ENCODE data around the gene ABRACL.
"Not testable (repeated sequence)": the region's sequence is repeated elsewhere in the genome, so short reads cannot be mapped to it uniquely, and the experiment has no call there.

ABRACL gene

DNA sequence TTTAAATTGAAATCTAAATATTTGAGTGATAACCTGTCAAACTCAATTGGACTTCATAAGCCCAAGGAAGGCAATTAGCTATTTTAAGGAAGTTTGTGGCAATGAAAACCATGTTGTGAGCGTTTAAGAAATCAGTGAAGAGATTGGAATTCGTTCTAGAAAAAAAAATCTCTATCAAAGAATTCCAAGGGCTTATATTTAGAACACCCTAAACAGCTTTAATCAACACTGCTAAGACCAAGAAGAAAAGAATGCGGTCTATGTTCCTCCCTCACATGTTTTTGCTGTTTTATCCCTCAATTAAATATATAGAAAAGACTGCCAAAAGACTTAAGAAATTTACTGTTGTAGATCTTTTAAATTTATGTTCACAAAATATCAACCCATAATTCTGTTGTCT lies 16.6 kb upstream of the ABRACL start:
- no peak for DNase-seq (ENCODE audit: low read depth, low spot score)

- DNase-seq (ENCODE audit: low read depth, low spot score): no peak
These were observed 15.3 kb upstream of the ABRACL start for GRCh38 chr6:139013185-139013800.

DNA sequence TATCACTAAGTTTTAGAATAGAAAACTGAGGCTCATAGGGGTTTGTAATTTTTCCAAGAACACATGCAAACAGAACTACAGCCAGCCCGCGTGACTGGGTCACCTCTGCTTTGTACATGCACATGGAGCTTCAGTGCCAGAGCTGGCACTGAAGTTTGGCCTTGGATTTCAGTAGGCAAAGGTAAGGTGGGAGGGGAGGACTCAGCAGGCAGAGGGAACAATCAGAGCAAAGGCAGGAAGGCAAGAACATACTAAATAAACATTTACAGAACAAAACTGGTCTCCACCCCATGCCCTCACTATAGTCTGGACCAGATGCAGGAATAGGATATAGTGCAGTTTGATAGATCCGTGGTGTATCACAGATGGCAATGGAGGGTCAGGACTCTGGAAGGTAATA lies 13.6 kb upstream of the ABRACL start:
- no peak for DNase-seq (ENCODE audit: low read depth, low spot score)

- no peak for DNase-seq (ENCODE audit: low read depth, low spot score)
These were observed 12.0 kb upstream of the ABRACL start for GRCh38 chr6:139016337-139017213.

GRCh38 chr6:139017227-139017626 lies 11.3 kb upstream of the ABRACL start:
- DNase-seq (ENCODE audit: low read depth, low spot score): no peak

- no peak for DNase-seq (ENCODE audit: low read depth, low spot score)
These were observed 8.8 kb upstream of the ABRACL start for GRCh38 chr6:139019722-139020121.

DNA sequence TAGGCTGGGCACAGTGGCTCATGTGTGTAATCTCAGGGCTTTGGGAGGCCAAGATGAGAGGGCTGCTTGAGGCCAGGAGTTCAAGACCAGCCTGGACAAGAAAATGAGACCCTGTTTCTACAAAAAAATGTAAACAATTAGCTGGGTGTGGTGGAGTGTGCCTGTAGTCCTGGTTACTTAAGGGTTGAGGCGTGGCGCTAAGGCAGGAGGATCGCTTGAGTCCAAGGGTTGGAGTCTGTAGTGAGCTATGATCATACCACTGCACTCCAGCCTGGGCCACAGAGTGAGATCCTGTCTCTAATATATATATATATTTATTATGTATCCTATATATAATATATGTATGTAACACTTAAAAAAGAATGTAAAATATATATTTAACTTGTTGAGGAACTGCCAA lies 7.9 kb upstream of the ABRACL start:
- no peak for DNase-seq (ENCODE audit: low read depth, low spot score)

DNA sequence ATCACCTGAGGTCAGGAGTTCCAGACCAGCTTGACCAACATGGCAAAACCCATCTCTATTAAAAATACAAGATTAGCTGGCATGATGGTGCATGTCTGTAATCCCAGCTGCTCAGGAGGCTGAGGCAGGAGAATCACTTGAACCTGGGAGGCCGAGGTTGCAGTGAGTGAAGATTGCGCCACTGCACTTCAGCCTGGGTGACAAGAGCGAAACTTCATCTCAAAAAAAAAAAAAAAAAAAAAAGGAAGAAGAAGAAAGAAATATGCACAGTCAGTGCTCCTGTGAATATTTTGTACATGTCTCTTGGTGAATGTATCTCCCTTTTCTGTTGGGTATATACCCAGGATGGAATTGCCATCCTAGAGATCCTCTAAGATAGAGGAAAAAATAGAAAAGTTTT lies 3.1 kb upstream of the ABRACL start:
- not testable (repeated sequence) for DNase-seq (ENCODE audit: low read depth, low spot score)

GRCh38 chr6:139027620-139028182 lies 844 bp upstream of the ABRACL start:
- peak; percentile 43 for DNase-seq (ENCODE audit: low read depth, low spot score)

DNA sequence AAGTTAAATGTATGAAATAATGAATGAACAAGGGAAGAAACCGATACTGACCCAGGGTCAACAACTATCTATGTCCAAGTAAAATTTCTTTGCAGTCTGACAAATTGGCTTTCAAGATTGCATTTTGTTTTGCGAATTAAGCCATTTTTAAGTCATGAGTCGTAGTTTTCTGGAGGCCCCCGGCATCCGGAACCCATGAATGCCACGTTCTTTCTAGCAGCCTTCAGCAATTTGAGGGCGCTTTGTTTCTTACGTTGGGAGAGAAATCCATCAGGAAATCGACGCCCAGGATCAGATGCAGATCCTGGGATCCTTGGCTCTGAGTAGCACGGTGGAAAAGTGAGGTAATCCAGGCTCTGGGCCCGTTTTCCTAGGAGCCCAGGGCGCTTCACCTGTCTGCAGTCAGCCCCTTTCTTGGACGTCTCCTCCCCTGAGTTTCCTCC lies 309 bp upstream of the ABRACL start:
- no peak for DNase-seq (ENCODE audit: low read depth, low spot score)

GRCh38 chr6:139029470-139030227 lies 1.1 kb downstream of the ABRACL start:
- no peak for DNase-seq (ENCODE audit: low read depth, low spot score)

DNA sequence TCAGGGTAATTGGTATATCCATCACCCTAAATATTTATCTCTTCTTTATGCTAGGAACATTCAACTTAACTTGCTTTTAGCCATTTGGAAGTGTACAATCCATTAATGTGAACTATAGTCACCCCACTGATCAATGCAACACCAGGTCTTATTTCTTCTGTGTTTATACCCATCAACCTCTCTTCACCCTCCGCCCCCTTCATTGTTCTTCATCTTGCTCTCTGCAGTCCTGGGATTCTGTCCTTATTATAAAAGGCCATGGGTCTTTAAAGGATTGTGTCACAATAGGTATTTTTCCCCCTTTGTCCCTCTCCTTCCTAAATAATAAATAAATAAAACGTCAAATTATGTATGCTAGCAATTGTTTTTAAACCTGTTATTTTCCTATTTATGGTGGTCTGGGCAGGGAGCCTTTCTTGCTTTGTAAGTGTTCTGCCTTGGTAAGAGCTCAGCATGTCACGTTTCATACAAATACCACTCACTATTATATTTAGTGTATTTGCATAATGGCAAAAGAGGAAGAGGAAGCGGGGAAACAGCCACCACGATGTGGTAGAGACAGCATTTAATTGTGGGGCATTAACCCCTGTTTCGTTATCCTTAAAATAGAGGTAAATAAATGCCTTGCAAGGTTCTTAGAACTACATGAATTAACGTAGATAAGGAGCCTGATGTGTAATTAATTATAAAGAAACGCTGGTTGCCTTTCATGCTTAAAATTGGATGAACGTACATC lies 1.9 kb downstream of the ABRACL start:
- no peak for DNase-seq (ENCODE audit: low read depth, low spot score)

DNA sequence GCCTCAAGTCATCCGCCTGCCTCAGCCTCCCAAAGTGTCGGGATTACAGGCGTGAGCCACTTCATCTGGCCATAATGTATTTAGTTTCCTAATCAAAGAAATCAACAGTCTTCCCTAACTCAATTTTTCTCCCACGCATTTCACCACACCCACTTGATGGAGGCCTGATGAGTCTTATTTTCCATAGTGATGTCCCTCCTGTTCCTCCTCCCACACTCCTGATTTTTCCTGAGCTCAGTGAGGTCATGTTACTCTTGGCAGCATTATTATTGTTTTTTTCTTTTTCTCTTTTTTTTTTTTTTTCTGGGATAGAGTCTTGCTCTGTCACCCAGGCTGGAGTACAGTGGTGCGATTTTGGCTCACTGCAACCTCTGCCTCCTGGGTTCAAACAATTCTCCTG lies 8.9 kb downstream of the ABRACL start:
- DNase-seq (ENCODE audit: low read depth, low spot score): no peak

DNA sequence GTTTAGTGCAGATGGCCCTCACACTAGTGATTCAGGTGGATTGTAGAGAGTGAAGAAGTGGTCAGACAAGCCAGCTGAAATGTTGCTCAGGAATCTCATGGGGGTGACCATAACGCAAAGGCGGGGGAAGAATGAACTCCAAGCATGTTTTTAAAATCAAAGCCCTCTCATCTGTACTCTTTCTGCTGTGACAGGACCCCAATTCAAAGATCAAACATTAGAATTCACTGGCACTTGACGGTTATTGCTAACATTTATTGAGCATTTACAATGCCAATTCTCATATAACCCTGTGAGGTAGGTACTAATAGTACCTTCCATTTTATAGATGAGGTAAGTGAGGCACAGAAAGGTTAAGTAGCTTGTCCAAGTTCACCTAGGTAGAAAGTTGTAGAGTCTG lies 15.7 kb downstream of the ABRACL start:
- no peak for DNase-seq (ENCODE audit: low read depth, low spot score)

- DNase-seq (ENCODE audit: low read depth, low spot score): no peak
These were observed 19.1 kb downstream of the ABRACL start for GRCh38 chr6:139047677-139048076.

GRCh38 chr6:139048912-139049311 lies 20.4 kb downstream of the ABRACL start:
- DNase-seq (ENCODE audit: low read depth, low spot score): not testable (repeated sequence)

GRCh38 chr6:139050131-139050769 lies 21.7 kb downstream of the ABRACL start:
- DNase-seq (ENCODE audit: low read depth, low spot score): not testable (repeated sequence)

DNA sequence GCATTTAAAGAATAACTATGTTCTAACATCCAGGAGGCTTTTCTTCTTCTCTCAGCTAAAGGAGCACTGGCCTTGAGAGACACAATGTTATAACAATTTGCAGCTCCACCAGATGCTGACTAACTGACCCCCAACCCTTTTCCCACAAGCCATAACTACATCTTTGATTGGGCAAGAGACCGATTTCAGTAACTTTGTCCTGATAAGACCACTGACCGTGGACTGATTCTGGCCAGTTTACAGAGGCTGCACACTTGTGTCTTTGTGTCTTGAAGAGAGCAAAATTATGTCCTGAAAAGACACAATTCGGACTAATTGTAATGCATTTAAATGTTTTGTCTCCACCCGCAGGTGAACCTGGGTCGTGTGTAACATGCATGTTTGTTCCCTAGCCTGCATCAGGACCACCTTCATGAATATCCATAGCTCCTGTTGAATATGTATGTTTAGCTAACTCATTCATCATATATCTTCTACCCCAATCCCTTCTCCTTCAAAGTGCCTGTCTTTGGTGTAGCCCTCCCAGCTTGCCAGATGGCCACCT lies 22.3 kb downstream of the ABRACL start:
- no peak for DNase-seq (ENCODE audit: low read depth, low spot score)

- DNase-seq (ENCODE audit: low read depth, low spot score): no peak
These were observed 23.0 kb downstream of the ABRACL start for GRCh38 chr6:139051396-139052060.

DNA sequence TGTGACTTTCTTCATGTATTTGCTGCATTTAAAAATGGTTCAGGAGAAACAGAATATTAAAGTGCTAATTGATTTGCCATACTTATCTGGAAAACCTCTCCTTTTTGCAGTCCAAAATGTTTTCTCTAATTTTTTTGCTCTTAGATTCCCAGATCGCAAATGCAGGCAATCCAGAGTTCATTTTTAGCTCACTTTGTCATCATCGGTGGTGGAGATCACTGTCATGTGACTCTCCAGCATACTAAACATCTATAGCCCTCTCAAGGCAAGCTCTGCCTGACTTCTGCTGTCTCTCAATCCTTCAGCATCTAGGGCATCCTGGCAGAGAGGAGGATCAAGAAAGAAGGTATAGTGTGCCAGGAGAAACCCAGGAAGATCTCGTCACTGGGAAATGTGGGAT lies 24.8 kb downstream of the ABRACL start:
- no peak for DNase-seq (ENCODE audit: low read depth, low spot score)
